NB4 (cell line): Measurements from ENCODE around the gene LCLAT1.

Experiments
- DNase-seq: peaks from one replicate; pipeline ENCODE4 v3.0.0; 2010; ENCODE audit warnings: low read depth
- H3K4me3 ChIP-seq: one replicate; pipeline ENCODE4 v1.5.1; 2011; ENCODE audit warnings: mild to moderate bottlenecking, low read depth, low read length, moderate library complexity
- CTCF ChIP-seq: IDR thresholded peaks from one replicate; pipeline ENCODE4 v1.5.1; 2012; ENCODE audit warnings: low read depth, low read length
- MAX ChIP-seq: IDR thresholded peaks from 2 replicates; pipeline ENCODE4 v1.6.1; 2011; ENCODE audit warnings: low read depth, low read length
- MYC ChIP-seq: IDR thresholded peaks from 2 replicates; pipeline ENCODE4 v1.6.1; 2011; ENCODE audit warnings: low read depth, low read length
- POLR2A ChIP-seq: IDR thresholded peaks from 2 replicates; pipeline ENCODE4 v1.6.1; 2011; ENCODE audit warnings: mild to moderate bottlenecking; ENCODE audit not compliant: insufficient read length; ENCODE audit errors: extremely low read depth

Gene LCLAT1

GRCh38 chr2:30549096-30549495, 102.0 kb downstream of the LCLAT1 start:
- H3K4me3 ChIP-seq, result no peak overlapping the region
- TF ChIP-seq POLR2A (no peak), MYC (no peak), CTCF (no peak), MAX (no peak)
- no peak for DNase-seq

- no peak for DNase-seq
- TF ChIP-seq CTCF, result no peak
- TF ChIP-seq MYC, result no peak
- no peak for TF ChIP-seq MAX
- TF ChIP-seq POLR2A, result no peak
- no peak overlapping the region for H3K4me3 ChIP-seq
Measured at GRCh38 chr2:30559544-30560275, 112.7 kb downstream of the LCLAT1 start.

GRCh38 chr2:30561349-30561748, 114.3 kb downstream of the LCLAT1 start:
- peak; percentile 21 for DNase-seq
- no peak overlapping the region for H3K4me3 ChIP-seq
- no peak for TF ChIP-seq MYC

GRCh38 chr2:30565851-30566358, 118.9 kb downstream of the LCLAT1 start:
- no peak for DNase-seq
- no peak overlapping the region for H3K4me3 ChIP-seq
- TF ChIP-seq MYC (no peak), POLR2A (no peak), CTCF (no peak), MAX (no peak)

- no peak for DNase-seq
- TF ChIP-seq POLR2A (no peak), MYC (no peak), CTCF (no peak), MAX (no peak)
Measured at GRCh38 chr2:30566631-30567030, 119.6 kb downstream of the LCLAT1 start.

GRCh38 chr2:30567317-30567716, 120.3 kb downstream of the LCLAT1 start:
- no peak for DNase-seq
- H3K4me3 ChIP-seq, result no peak overlapping the region

More at GRCh38 chr2:30566631-30567030, 119.6 kb downstream of the LCLAT1 start:
- no peak overlapping the region for H3K4me3 ChIP-seq

More at GRCh38 chr2:30567317-30567716, 120.3 kb downstream of the LCLAT1 start:
- TF ChIP-seq MAX (no peak), CTCF (no peak), MYC (no peak), POLR2A (no peak)
